Glutamatergic neuron (in vitro differentiated cells): Measurements from ENCODE around the gene LIN54. TPM values are rescaled to one million over a fixed set of nuclear protein-coding genes. Genes with fewer than 3 reads are reported as not detected.
A peak's percentile ranks its signal among the peaks of the same experiment; 100 is the strongest.

ENCODE experiments used
- DNase-seq: peaks from one replicate; pipeline ENCODE4 v3.0.0; 2022
- H3K27ac Mint-ChIP-seq: one replicate; pipeline ENCODE4 v1.8.0; 2020; ENCODE audit warnings: mild to moderate bottlenecking, mixed read lengths, inconsistent platforms; ENCODE audit not compliant: unreplicated experiment
- H3K27me3 Mint-ChIP-seq: one replicate; pipeline ENCODE4 v1.8.0; 2020; ENCODE audit warnings: mild to moderate bottlenecking, moderate library complexity, mixed read lengths, inconsistent platforms; ENCODE audit not compliant: unreplicated experiment
- H3K36me3 Mint-ChIP-seq: one replicate; pipeline ENCODE4 v1.8.0; 2020; ENCODE audit warnings: mild to moderate bottlenecking, mixed read lengths, inconsistent platforms; ENCODE audit not compliant: unreplicated experiment
- H3K4me1 Mint-ChIP-seq: one replicate; pipeline ENCODE4 v1.8.0; 2020; ENCODE audit warnings: mild to moderate bottlenecking, low read depth, mixed read lengths, inconsistent platforms; ENCODE audit not compliant: unreplicated experiment
- H3K4me3 Mint-ChIP-seq: one replicate; pipeline ENCODE4 v1.8.0; 2020; ENCODE audit warnings: mild to moderate bottlenecking, mixed read lengths, inconsistent platforms; ENCODE audit not compliant: unreplicated experiment
- H3K9me3 Mint-ChIP-seq: one replicate; pipeline ENCODE4 v1.8.0; 2020; ENCODE audit warnings: mild to moderate bottlenecking, moderate library complexity, mixed read lengths, inconsistent platforms; ENCODE audit not compliant: unreplicated experiment
- total RNA-seq: library from RNA; stranded (reverse); fragmentation: NEBNext Ultra II Directional; extraction: Animal tissue kit (Norgen Biotek cat#: 25700); gene quantifications from one replicate; pipeline ENCODE4 v1.2.1, GENCODE V29; 2021; ENCODE audit not compliant: unreplicated experiment
- TF ChIP-seq, protein P1 (sequence below): fragments of 200-600 bp; sonication (generic); IDR thresholded peaks from one replicate; pipeline ENCODE4 v1.5.0; 2021; ENCODE audit not compliant: partially characterized antibody, unreplicated experiment

The LIN54 gene
- total RNA-seq, 1 donor from 2014 or later: 10.9 TPM

DNA sequence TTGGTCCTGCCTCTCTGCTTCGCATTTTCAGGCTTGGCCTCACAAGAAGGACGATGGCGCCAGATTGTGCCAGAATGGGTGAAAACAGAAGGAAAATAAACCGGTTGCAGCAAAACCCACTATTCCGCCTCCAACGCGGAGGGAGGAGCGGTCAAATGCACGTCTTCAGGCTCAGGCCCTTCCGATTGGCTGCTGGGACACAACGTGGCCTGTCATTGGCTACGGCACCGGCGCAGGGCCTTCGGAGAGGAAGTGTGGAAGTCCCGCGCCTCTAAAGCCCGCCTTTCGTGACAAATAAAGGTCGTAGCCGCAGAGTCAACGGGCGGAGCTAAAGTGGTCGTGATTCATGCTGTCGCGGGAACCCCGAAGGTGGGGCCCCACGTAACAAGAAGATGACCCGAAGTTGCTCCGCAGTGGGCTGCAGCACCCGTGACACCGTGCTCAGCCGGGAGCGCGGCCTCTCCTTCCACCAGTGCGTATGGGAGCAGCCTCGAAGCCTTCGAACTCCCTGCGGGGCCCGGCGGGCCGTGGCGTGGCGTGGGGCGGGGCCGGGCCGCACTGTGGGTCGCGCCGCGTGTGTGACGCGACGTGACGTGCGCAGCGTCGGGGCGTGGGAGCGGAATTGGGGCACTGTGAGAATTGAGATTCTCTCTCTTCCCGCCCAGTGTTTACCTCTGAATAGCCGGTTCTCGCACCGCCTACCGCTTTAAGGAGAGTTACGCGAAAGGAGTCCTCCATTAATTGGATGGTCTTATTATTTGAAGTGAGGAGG, 110.0 kb downstream of the LIN54 start, which contains the start of gene THAP9:
TSS of gene THAP9 (plus strand) at position 325 of the 772 bp plus-strand sequence. CDS start at position 393, 68 bp downstream.
- H3K36me3 Mint-ChIP-seq: no peaks in the 10 kb centered on the region
- peaks cover 14% of the 10 kb centered on the region for H3K4me1 Mint-ChIP-seq
- peak; percentile 94 for DNase-seq
- H3K9me3 Mint-ChIP-seq: no peaks in the 10 kb centered on the region
- H3K27me3 Mint-ChIP-seq: no peaks in the 10 kb centered on the region
- no peak within 1 kb of the TSS for H3K27ac Mint-ChIP-seq
- H3K4me3 Mint-ChIP-seq: no peak within 1 kb of the TSS
- TF ChIP-seq, protein P1, sequence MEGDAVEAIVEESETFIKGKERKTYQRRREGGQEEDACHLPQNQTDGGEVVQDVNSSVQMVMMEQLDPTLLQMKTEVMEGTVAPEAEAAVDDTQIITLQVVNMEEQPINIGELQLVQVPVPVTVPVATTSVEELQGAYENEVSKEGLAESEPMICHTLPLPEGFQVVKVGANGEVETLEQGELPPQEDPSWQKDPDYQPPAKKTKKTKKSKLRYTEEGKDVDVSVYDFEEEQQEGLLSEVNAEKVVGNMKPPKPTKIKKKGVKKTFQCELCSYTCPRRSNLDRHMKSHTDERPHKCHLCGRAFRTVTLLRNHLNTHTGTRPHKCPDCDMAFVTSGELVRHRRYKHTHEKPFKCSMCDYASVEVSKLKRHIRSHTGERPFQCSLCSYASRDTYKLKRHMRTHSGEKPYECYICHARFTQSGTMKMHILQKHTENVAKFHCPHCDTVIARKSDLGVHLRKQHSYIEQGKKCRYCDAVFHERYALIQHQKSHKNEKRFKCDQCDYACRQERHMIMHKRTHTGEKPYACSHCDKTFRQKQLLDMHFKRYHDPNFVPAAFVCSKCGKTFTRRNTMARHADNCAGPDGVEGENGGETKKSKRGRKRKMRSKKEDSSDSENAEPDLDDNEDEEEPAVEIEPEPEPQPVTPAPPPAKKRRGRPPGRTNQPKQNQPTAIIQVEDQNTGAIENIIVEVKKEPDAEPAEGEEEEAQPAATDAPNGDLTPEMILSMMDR: no peak

DNA sequence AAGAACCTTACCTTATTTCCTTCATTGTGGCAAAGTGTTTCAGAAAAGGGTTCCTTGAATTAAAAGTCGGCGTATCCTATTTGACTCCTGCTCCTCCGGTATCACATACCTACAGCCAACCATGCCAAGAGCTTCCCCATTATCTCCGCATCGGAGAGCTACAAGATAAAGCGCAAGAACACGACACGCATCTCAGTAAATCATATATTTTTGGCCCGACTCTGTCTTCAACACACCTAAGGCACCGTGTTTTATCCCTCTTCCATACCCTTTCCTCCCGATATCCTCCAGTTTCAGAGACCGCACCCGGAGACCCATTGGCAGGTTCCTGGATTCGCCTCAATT, 110.6 kb downstream of the LIN54 start:
- Mint-ChIP-seq H3K4me3 (no peak overlapping the region), H3K4me1 (peaks cover 14% of the 10 kb centered on the region), H3K36me3 (no peaks in the 10 kb centered on the region), H3K27ac (no peak overlapping the region), H3K9me3 (no peaks in the 10 kb centered on the region), H3K27me3 (no peaks in the 10 kb centered on the region)
- no peak for DNase-seq
- TF ChIP-seq, protein P1: no peak

DNA sequence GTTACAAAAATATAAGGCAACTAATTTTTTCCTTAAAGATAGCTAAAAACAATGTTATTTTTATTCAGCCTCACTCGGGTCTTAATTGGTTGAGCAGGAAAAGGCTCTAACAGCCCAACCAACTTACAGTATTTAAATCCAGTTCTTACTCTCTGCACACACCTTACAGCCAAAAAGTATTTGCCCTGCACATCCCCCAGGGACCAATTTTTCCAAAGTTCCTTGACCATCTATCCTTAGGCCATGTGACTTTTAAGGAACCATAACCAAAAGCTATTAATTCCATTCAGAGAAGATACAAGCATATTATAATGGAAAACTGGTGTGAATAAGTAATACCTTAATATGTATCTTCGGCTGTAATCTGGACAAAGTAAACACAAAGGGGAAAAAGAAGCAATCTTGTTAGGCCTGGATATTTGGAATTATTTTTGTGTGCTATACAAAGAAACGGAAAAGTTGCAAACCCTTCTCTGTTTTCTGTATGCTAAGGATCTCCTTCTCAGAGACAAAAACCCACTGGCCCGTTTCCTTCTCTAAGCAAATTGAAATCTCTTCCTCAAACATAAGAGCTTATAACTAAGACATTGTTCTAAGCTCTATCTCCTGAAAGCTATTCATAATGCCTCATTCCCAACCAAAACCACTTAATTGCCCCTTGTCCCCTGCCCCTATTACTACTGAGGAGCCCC, 111.1 kb downstream of the LIN54 start:
- Mint-ChIP-seq H3K27ac (no peak overlapping the region), H3K9me3 (no peaks in the 10 kb centered on the region), H3K4me1 (peaks cover 14% of the 10 kb centered on the region), H3K36me3 (no peaks in the 10 kb centered on the region), H3K4me3 (no peak overlapping the region), H3K27me3 (peaks cover 2% of the 10 kb centered on the region)
- TF ChIP-seq, protein P1: no peak
- DNase-seq: no peak

DNA sequence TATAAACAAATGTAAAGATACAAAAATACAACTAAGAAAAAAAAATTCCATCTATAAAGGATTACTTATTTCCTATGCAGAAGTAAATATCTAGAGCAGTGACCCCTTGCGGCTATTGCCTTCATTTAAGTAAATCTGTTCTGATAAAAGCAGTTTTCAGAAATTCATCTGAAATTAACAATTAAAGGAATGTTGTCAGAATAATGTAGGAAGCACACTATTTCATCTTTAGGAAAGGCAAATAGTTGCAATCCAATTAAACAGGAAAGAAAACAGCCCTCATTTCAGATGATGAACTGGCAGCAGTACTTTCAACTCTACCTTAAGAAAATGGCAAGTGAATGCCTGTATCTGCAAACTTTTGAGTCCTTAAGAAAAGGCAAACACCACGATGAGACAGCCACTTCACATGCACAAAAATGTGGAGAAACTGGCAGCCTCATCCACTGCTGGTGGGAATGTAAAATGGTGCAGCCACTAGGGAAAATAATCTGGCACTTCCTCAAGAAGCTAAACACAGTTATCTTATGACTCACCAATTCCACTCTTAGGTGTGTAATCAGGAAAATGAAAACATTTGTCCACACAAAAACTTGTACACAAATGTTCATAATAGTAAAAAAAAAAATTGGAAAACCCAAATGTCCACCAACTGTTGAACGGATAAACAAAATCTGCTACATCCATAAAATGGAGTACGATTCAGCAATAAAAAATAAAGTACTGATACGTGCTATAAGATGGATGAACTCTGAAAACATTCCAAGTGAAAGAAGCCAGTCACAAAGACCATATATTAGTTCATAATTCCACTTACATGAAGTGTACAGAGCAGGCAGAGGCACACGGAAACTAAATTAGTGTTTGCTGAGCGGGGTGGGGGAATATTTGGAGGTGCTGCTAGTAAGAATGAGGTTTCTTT, 112.0 kb downstream of the LIN54 start:
- TF ChIP-seq, protein P1: peak; percentile 11
- H3K4me1 Mint-ChIP-seq: peaks cover 14% of the 10 kb centered on the region
- peaks cover 2% of the 10 kb centered on the region for H3K27me3 Mint-ChIP-seq
- no peak overlapping the region for H3K27ac Mint-ChIP-seq
- no peaks in the 10 kb centered on the region for H3K9me3 Mint-ChIP-seq
- H3K4me3 Mint-ChIP-seq: no peak overlapping the region
- DNase-seq: no peak
- no peaks in the 10 kb centered on the region for H3K36me3 Mint-ChIP-seq
